Neural progenitor cell (in vitro differentiated cells): Measurements from ENCODE around the gene PATJ. TPM values are rescaled to one million over a fixed set of nuclear protein-coding genes. Genes with fewer than 3 reads are reported as not detected.

Experiments
- DNase-seq: peaks from one replicate; pipeline ENCODE4 v3.0.0-alpha.2; 2016; ENCODE audit warnings: low spot score
- H2AFZ ChIP-seq: fragments of 200-600 bp; sonication (generic); replicated peaks from 2 replicates; pipeline ENCODE4 v1.6.1; 2016; ENCODE audit warnings: antibody characterized with exemption
- H3F3A ChIP-seq: fragments of 200-600 bp; sonication (generic); 2 replicates; pipeline ENCODE4 v1.6.1; 2016; ENCODE audit warnings: antibody characterized with exemption, low read depth
- H3K27ac ChIP-seq: fragments of 200-600 bp; sonication (generic); 2 replicates; pipeline ENCODE4 v1.5.1; 2016; ENCODE audit warnings: mild to moderate bottlenecking
- H3K27me3 ChIP-seq: fragments of 200-600 bp; sonication (generic); 2 replicates; pipeline ENCODE4 v1.6.1; 2016; ENCODE audit warnings: mild to moderate bottlenecking, moderate library complexity
- H3K36me3 ChIP-seq: fragments of 200-600 bp; sonication (generic); 2 replicates; pipeline ENCODE4 v1.5.1; 2016
- H3K4me1 ChIP-seq: fragments of 200-600 bp; sonication (generic); 2 replicates; pipeline ENCODE4 v1.6.1; 2016; ENCODE audit warnings: mixed run types
- H3K4me2 ChIP-seq: fragments of 200-600 bp; sonication (generic); 2 replicates; pipeline ENCODE4 v1.6.1; 2016
- H3K4me3 ChIP-seq: fragments of 200-600 bp; sonication (generic); 2 replicates; pipeline ENCODE4 v1.5.1; 2016
- H3K79me2 ChIP-seq: fragments of 200-600 bp; sonication (generic); 2 replicates; pipeline ENCODE4 v1.6.1; 2016; ENCODE audit warnings: low read depth
- H3K9ac ChIP-seq: fragments of 200-600 bp; sonication (generic); 2 replicates; pipeline ENCODE4 v1.6.1; 2016
- H3K9me3 ChIP-seq: fragments of 200-600 bp; sonication (generic); 2 replicates; pipeline ENCODE4 v1.5.1; 2016; ENCODE audit warnings: low read depth
- H4K20me1 ChIP-seq: fragments of 200-600 bp; sonication (generic); 2 replicates; pipeline ENCODE4 v1.6.1; 2016; ENCODE audit warnings: low read depth
- H3K27ac Mint-ChIP-seq: 3 replicates; pipeline ENCODE4 v1.8.0; 2021; ENCODE audit warnings: mixed read lengths
- H3K27me3 Mint-ChIP-seq: 2 replicates; pipeline ENCODE4 v1.8.0; 2022; ENCODE audit warnings: low read depth, mild to moderate bottlenecking, inconsistent platforms, moderate library complexity, mixed read lengths; ENCODE audit not compliant: insufficient read depth
- H3K36me3 Mint-ChIP-seq: 3 replicates; pipeline ENCODE4 v1.8.0; 2021; ENCODE audit warnings: mixed read lengths
- H3K4me1 Mint-ChIP-seq: 3 replicates; pipeline ENCODE4 v1.8.0; 2021; ENCODE audit warnings: mixed read lengths
- H3K4me3 Mint-ChIP-seq: 3 replicates; pipeline ENCODE4 v1.8.0; 2021; ENCODE audit warnings: mild to moderate bottlenecking, moderate library complexity, mixed read lengths
- H3K9me3 Mint-ChIP-seq: 3 replicates; pipeline ENCODE4 v1.8.0; 2020; ENCODE audit warnings: mixed read lengths
- EZH2 ChIP-seq: fragments of 200-600 bp; sonication (generic); IDR thresholded peaks from 2 replicates; pipeline ENCODE4 v1.6.1; 2017; ENCODE audit warnings: antibody characterized with exemption, mild to moderate bottlenecking, moderate library complexity
- EZH2phosphoT487 ChIP-seq: fragments of 200-600 bp; sonication (generic); IDR thresholded peaks from 2 replicates; pipeline ENCODE4 v1.6.1; 2017; ENCODE audit warnings: antibody characterized with exemption
- total RNA-seq: library from RNA; depleted of rRNA; stranded (reverse); fragments of >200 nt; gene quantifications from 2 replicates; pipeline ENCODE4 v1.2.3, GENCODE V29; 2015; ENCODE audit warnings: low replicate concordance
- TF ChIP-seq, protein P1 (sequence below): fragments of 200-600 bp; sonication (generic); IDR thresholded peaks from 2 replicates; pipeline ENCODE4 v1.5.1; 2017; ENCODE audit warnings: antibody characterized with exemption, mild to moderate bottlenecking

PATJ gene
- total RNA-seq, 1 donor from 2014 or later, result 24.8 TPM

DNA sequence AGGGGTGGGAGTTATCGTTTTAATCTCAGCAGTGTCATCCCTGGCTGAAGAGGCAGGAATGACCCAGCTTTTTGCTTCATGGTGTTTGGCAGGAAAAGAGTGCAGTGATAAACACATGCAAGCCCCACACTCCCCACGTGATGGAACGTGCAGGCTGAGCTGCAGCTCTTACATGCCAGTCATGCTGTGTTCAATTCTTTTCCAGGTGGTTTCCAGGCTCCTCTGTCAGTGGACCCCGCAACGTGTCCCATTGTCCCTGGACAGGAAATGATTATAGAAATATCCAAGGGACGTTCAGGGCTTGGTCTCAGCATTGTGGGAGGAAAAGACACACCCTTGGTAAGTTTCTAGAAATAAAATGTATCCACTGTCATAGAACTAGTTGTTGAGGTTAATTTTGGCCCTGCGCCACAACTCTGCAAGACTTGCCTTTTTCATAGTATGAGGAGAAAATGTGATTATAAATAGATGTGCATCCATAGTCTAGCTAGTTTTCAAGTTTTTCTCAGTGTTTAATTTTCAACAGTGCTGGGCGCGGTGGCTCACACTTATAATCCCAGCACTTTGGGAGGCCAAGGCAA, 342.1 kb downstream of the PATJ start:
- H3K4me1 ChIP-seq, result no peaks in the 10 kb centered on the region
- H3K27ac Mint-ChIP-seq, result no peak overlapping the region
- TF ChIP-seq, protein P1, sequence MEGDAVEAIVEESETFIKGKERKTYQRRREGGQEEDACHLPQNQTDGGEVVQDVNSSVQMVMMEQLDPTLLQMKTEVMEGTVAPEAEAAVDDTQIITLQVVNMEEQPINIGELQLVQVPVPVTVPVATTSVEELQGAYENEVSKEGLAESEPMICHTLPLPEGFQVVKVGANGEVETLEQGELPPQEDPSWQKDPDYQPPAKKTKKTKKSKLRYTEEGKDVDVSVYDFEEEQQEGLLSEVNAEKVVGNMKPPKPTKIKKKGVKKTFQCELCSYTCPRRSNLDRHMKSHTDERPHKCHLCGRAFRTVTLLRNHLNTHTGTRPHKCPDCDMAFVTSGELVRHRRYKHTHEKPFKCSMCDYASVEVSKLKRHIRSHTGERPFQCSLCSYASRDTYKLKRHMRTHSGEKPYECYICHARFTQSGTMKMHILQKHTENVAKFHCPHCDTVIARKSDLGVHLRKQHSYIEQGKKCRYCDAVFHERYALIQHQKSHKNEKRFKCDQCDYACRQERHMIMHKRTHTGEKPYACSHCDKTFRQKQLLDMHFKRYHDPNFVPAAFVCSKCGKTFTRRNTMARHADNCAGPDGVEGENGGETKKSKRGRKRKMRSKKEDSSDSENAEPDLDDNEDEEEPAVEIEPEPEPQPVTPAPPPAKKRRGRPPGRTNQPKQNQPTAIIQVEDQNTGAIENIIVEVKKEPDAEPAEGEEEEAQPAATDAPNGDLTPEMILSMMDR, result no peak
- TF ChIP-seq EZH2phosphoT487 (no peak), EZH2 (no peak)
- no peak overlapping the region for H3K27ac ChIP-seq
- H4K20me1 ChIP-seq, result no peaks in the 10 kb centered on the region
- no peaks in the 10 kb centered on the region for H3K9me3 Mint-ChIP-seq
- no peak overlapping the region for H2AFZ ChIP-seq
- no peak overlapping the region for H3K9ac ChIP-seq
- H3K4me3 Mint-ChIP-seq, result no peak overlapping the region
- H3K27me3 Mint-ChIP-seq, result no peaks in the 10 kb centered on the region
- no peak for DNase-seq
- H3K36me3 Mint-ChIP-seq, result peaks cover 4% of the 10 kb centered on the region
- no peaks in the 10 kb centered on the region for H3K36me3 ChIP-seq
- H3K4me1 Mint-ChIP-seq, result no peaks in the 10 kb centered on the region
- no peaks in the 10 kb centered on the region for H3K9me3 ChIP-seq
- no peak overlapping the region for H3K4me2 ChIP-seq
- H3K79me2 ChIP-seq, result no peaks in the 10 kb centered on the region
- H3K4me3 ChIP-seq, result no peak overlapping the region
- H3K27me3 ChIP-seq, result no peaks in the 10 kb centered on the region
- H3F3A ChIP-seq, result no peaks in the 10 kb centered on the region

DNA sequence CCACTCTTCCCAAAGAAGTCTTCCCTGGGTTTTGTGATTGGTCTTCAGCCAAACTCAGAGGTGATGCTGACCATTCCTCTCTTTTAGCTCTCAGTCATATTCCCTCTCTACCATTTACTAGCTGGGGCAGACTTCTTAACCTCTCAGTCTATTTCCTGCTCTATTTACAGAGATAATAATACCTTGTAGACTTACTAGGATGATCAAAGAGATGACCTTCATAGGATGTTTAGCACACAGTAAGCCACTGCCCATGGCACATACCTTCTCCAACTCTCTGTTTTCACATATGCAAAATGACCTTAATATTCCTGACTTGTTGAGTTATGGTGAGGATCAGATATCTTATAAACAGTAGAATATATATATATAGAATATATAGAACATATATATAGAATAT, 346.2 kb downstream of the PATJ start:
- H3K4me3 Mint-ChIP-seq, result no peak overlapping the region
- Histone ChIP-seq H3K4me1 (no peaks in the 10 kb centered on the region), H4K20me1 (no peaks in the 10 kb centered on the region), H3K36me3 (no peaks in the 10 kb centered on the region), H3K9ac (no peak overlapping the region), H3K27me3 (no peaks in the 10 kb centered on the region), H3K9me3 (no peaks in the 10 kb centered on the region), H3K79me2 (no peaks in the 10 kb centered on the region), H2AFZ (no peak overlapping the region), H3F3A (no peaks in the 10 kb centered on the region), H3K4me3 (no peak overlapping the region), H3K4me2 (no peak overlapping the region), H3K27ac (no peak overlapping the region)
- no peak for DNase-seq
- TF ChIP-seq EZH2, result no peak
- TF ChIP-seq, protein P1, result no peak
- no peaks in the 10 kb centered on the region for H3K4me1 Mint-ChIP-seq
- H3K36me3 Mint-ChIP-seq, result peaks cover 4% of the 10 kb centered on the region
- H3K27ac Mint-ChIP-seq, result no peak overlapping the region
- no peaks in the 10 kb centered on the region for H3K9me3 Mint-ChIP-seq
- no peaks in the 10 kb centered on the region for H3K27me3 Mint-ChIP-seq

DNA sequence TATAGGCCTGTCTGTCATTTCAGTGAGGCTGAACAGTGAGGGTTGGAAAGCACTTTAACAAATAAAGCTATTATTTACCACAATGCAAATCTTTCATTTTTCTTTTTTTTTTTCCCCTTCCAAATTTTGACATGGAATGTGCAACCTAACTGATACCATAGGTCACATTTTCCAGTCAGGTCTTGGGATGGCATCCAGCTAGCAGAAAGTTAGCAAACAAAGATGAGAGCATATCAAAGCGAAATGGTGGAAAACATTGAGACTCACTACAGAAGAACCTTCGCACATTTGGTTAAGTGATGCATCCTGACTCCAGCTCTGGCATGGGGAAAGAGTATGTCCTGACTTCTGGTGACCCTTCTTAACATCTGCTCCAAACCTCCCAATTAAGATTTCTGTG, 347.3 kb downstream of the PATJ start:
- no peak for DNase-seq
- Histone ChIP-seq H3K27ac (no peak overlapping the region), H3K9ac (no peak overlapping the region), H2AFZ (no peak overlapping the region), H3K27me3 (no peaks in the 10 kb centered on the region), H3K4me2 (no peak overlapping the region), H3K4me3 (no peak overlapping the region), H3K9me3 (no peaks in the 10 kb centered on the region), H3K79me2 (no peaks in the 10 kb centered on the region), H3K36me3 (no peaks in the 10 kb centered on the region), H3F3A (no peaks in the 10 kb centered on the region), H3K4me1 (no peaks in the 10 kb centered on the region), H4K20me1 (no peaks in the 10 kb centered on the region)
- Mint-ChIP-seq H3K4me1 (no peaks in the 10 kb centered on the region), H3K4me3 (no peak overlapping the region), H3K27ac (no peak overlapping the region), H3K36me3 (peaks cover 4% of the 10 kb centered on the region), H3K9me3 (no peaks in the 10 kb centered on the region), H3K27me3 (no peaks in the 10 kb centered on the region)
- no peak for TF ChIP-seq EZH2phosphoT487
- TF ChIP-seq, protein P1, result no peak
- TF ChIP-seq EZH2, result no peak
